ENCODE results near the gene TP73.

Gene TP73

DNA sequence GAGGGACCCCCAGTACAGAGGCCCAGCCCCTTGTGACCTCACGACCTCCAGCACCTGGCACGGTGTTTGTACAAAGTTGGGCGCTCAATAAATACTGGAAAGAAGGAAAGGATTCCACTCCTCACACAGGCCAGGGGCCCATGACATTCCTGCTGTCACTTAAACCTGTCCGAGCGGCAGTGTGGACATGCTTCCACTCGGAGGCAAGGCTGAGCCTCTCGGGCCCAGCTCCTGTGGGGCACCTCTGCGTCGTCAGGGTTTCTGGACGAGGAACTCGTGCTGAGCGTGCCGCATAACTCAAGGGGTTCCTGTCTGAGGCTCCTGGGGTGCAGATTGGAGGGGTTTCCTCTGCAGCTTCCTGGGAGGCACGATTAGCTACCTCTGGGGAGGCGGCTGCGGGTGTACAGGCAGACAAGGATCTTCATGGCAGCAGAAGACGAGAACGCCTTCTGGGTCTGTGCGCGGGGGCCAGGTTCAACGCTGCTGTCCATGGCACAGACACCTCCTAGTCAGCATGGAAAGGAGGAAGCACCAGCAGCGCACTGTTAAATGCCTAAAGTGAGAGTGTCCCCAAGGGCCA lies 116.6 kb downstream of the TP73 start:
- in situ Hi-C loops (cut with MboI; ENCODE audit: low sequenced_read_pairs, unreplicated experiment): no loop called here

DNA sequence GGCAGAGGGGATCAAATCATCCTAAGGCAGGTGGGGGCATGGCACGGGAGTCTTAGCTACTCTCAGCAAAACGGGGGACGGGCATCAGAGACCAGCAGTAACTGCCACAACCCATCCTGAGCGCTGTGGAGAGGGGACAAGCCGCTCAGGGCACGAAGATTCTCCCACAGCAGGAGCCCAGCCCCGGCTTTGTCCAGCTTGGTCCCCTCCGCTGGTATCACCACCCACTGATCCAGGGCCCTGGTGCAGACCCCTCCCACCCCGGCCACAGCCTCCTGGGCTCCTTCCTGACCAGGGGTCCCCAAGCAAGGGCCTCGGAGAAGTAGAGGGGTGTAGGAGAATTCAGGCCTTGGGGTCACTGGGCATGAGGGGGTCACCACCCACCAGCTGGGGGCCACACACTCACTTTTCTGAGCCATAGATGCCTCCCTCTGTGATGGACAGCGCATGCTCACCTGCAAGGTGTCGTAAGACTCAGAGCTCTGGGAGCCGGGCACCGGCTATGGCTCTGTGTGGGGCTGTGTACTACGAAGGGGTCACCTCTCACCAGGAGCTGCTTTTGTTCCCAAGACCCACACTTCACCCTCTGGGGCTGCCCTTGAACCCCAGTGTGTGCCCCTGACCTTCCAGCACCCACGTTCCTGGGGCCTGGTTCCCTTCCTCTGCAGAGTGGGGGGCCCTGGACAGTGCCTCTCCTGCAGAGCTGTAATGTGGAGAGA lies 117.9 kb downstream of the TP73 start:
- DNase-seq (ENCODE audit: low spot score): no peak
- TF ChIP-seq, protein P1, sequence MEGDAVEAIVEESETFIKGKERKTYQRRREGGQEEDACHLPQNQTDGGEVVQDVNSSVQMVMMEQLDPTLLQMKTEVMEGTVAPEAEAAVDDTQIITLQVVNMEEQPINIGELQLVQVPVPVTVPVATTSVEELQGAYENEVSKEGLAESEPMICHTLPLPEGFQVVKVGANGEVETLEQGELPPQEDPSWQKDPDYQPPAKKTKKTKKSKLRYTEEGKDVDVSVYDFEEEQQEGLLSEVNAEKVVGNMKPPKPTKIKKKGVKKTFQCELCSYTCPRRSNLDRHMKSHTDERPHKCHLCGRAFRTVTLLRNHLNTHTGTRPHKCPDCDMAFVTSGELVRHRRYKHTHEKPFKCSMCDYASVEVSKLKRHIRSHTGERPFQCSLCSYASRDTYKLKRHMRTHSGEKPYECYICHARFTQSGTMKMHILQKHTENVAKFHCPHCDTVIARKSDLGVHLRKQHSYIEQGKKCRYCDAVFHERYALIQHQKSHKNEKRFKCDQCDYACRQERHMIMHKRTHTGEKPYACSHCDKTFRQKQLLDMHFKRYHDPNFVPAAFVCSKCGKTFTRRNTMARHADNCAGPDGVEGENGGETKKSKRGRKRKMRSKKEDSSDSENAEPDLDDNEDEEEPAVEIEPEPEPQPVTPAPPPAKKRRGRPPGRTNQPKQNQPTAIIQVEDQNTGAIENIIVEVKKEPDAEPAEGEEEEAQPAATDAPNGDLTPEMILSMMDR (IDR thresholded peaks at IDR 0.05; ENCODE audit: borderline replicate concordance, control extremely low read depth, extremely low read depth, insufficient read depth, missing control alignments): no peak

More for the DNA sequence above, 116.6 kb downstream of the TP73 start:
- TF ChIP-seq, protein P1 (IDR thresholded peaks at IDR 0.05; ENCODE audit: borderline replicate concordance, control extremely low read depth, extremely low read depth, insufficient read depth, missing control alignments): no peak
- DNase-seq (ENCODE audit: low spot score): no peak

DNA sequence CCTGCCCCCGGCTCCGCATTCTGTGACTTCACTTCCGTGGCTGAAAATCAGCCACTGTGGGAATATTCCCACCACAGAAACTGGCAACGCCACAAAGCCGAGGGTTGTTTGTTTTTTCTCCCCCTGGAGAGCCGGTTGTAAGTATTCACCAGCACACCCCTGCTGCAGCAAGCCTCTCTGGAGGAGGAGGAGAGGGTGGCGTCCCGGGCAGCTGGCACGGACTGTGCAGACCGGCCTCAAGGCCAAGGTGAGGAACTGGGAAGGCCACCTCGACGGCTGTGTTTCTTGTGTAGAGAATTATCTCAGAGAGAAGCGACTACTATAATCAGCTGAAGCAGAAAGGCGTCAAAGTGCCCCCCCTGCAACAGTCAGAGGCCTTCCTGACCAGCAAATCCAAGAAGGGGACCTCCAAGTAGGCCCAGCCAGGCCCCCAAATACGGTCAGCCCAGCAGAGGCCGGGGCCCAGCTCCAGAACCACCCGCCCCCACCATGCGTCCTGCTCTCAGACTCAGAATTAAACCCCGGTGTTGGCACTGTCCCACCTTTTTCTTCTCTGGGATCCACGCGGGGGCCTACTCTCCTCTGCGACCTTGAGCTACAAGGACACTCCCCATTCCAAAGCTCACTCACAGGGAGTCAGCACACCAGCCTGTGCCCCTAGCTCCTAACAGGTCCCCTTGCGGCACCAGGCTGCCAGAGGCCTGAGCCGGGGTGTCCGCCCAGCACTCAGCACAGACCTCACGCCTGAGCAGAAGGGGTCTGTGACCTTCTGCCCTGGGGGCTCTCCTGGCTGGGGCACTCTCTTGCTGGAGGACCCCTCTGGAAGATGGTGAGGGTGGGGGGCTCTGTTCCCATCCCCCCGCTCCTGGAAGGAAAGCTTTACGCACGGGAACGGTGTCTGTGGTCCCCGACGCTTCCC lies 119.1 kb downstream of the TP73 start:
- in situ Hi-C loops (cut with MboI; ENCODE audit: low sequenced_read_pairs, unreplicated experiment): no loop called here
- no peak for DNase-seq (ENCODE audit: low spot score)

More for the DNA sequence above, 117.9 kb downstream of the TP73 start:
- in situ Hi-C loops (cut with MboI; ENCODE audit: low sequenced_read_pairs, unreplicated experiment): no loop called here

DNA sequence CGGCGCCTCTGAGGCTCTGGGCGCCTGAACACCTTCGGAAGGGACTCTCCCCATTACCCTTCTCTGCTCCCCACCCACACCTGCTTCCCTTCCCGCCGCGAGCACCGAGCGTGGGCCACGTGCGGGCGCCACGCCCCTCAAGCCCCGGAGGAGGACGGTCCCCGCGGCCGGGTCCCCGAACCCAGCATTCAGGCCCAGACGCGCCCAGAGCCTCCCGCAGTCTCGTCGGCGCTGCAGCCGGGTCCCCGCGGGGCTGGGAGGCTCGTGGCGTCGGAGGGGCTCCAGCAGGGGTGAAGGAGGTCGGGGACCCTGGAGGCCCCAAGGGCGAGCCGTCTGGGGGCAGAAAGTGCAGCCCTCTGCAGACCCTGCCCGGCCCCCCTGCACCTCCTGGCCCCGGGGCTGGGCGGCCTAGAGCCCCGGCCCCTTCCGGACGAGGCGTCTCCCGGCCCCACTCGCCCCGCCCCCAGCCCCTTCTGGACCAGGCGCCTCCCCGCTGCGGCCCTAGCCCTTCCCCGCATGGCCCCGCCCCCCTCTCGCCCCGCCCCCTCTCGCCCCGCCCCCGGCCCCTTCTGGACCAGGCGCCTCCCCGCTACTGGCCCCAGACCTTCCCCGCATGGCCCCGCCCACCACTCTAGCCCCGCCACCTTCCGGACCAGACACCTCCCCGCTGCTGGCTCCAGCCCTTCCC lies 119.9 kb downstream of the TP73 start:
- in situ Hi-C loops (cut with MboI; ENCODE audit: low sequenced_read_pairs, unreplicated experiment): no loop called here
- DNase-seq (ENCODE audit: low spot score): peak; percentile 100
- TF ChIP-seq, protein P1 (IDR thresholded peaks at IDR 0.05; ENCODE audit: borderline replicate concordance, control extremely low read depth, extremely low read depth, insufficient read depth, missing control alignments): no peak

More for the DNA sequence above, 119.1 kb downstream of the TP73 start:
- TF ChIP-seq, protein P1 (IDR thresholded peaks at IDR 0.05; ENCODE audit: borderline replicate concordance, control extremely low read depth, extremely low read depth, insufficient read depth, missing control alignments): no peak

DNA sequence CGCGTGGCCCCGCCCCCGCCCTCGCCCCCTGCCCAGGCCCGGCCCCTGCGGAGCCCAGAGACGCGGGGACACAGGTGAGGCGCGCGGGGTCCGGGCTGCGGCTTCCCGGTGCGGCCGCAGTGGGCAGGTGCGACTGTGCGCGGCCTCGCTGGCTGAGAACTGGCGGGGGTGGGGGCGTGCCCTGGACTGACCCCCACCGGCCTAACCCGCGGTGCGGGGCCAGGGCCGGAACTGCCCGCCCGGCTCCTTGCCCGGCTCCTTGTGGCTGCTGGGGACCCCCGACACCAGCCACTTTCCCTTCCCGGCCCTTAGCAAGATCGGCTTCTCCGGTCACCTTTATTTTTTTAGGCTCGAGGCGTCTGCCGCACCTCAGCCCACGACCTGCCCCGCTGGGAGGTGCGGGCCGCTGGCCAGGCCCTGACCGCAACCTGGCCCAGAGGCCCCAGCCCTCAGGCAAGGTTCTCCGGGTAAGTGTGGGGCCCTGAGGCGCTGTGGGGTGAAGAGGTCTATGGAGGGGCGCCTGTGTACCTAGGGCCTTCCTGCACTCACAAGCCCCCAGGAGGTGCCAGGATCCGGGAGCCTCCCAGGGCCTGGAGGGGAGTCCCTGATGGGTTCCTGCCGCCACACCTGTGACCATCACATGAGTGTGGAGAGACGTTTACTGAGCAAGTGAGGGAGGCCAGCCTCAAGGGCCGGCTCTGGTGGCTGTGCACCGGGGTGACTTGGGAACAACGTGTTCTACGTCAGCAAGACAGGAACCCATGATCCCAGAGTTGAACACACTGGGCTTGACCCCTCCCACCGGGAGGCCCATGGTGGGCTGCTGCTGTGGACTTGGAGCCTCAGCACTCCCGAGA lies 120.6 kb downstream of the TP73 start, which contains the start of gene SMIM1:
Gene SMIM1 (plus strand): TSS at position 35 of the 857 bp plus-strand sequence. CDS start 2,625 bp downstream, outside the sequence.
- in situ Hi-C loops (cut with MboI; ENCODE audit: low sequenced_read_pairs, unreplicated experiment): no loop called here
- TF ChIP-seq, protein P1 (IDR thresholded peaks at IDR 0.05; ENCODE audit: borderline replicate concordance, control extremely low read depth, extremely low read depth, insufficient read depth, missing control alignments): no peak
- no peak for DNase-seq (ENCODE audit: low spot score)

Data from GM13976 (cell line).